Stimulated activated CD4-positive, alpha-beta T cell treated with anti-CD3 and anti-CD28 coated beads, Interleukin-12 subunit alpha, Interleukin-12 subunit beta, amount 100 ng/mL, for 48 hours (primary cell): ENCODE data around the gene C2CD4C.
"Not testable (repeated sequence)": the region's sequence is repeated elsewhere in the genome, so short reads cannot be mapped to it uniquely, and the experiment has no call there.

Experiments used
- DNase-seq, 3 donors: peaks; one replicate each; pipeline ENCODE4 v3.0.0-alpha.2; 2020; ENCODE audit warnings: low read depth in 2 of 3, low spot score in 1 of 3

C2CD4C gene

DNA sequence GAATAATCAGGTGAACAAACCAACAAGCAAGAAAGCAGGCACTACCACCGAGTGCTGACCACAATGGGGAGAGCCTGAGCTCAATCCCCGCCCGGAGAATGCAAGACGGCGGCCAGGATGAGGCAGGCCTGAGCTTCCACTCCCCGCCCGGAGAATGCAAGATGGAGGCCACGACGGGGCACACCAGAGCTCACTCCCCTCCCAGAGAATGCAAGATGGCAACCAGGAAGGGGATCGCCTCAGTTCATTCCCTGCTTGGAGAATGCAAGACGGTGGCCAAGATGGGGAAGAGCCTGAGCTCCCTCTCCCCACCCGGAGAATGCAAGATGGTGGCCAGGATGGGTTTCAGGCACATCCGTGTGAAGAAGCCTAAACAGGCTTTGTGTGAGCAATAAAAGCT lies 39.7 kb downstream of the C2CD4C start:
- DNase-seq, result no peak

DNA sequence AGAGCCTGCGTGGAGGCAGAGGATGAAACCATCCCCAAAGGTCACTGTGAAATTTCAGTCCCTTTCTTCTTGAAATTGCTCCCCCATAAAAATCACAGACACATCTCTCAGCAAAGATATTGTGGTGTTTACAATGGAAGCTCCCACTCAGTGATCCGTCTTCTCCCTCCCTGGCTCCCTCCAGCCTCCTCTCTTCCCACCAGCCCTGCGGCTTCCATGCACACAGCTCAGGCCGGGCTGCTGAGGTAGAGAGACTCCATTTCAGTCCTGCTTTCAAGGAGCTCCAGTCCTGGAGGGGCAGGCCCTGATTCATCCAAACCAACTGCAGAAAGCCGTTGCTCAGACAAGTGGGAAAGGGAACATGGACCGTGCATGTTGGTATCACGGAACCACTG lies 40.3 kb downstream of the C2CD4C start:
- DNase-seq, result no peak

DNA sequence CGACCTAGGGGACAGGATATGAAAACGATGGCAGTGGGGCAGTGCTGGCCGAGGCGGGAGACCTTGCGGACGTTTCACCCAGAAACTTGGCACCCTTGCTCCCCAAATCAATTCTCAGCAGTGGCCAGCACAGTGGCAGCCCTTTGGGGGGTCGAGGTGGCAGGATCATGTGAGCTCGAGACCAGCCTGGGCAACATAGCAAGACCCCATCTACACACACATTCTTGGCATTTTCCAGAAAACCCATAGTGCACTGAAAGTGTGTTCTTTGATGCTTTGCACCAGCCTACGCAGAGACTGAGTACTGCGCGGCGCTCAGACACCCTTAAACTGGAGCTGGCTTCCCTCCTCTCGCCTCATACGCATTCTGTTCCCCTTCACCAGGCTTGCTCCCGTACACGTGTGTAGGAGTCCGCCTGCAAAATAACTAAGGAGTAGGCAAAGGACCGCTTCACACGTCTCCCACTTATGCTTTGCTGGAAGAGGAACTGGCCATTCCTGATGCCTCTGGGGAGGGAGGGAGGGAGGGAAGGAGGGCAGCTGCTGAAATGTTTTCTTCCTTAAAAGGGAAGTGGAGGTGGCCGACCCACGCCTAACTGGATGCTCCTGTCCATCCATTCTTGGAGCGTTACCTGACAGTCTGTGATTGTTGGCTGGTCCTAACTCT lies 40.9 kb downstream of the C2CD4C start:
- no peak for DNase-seq

- no peak for DNase-seq
Measured at GRCh38 chr19:367561-367960, 41.4 kb downstream of the C2CD4C start.

- DNase-seq, result no peak
Measured at GRCh38 chr19:366951-367350, 42.0 kb downstream of the C2CD4C start.

- no peak for DNase-seq
Measured at GRCh38 chr19:366205-366783, 42.7 kb downstream of the C2CD4C start.

DNA sequence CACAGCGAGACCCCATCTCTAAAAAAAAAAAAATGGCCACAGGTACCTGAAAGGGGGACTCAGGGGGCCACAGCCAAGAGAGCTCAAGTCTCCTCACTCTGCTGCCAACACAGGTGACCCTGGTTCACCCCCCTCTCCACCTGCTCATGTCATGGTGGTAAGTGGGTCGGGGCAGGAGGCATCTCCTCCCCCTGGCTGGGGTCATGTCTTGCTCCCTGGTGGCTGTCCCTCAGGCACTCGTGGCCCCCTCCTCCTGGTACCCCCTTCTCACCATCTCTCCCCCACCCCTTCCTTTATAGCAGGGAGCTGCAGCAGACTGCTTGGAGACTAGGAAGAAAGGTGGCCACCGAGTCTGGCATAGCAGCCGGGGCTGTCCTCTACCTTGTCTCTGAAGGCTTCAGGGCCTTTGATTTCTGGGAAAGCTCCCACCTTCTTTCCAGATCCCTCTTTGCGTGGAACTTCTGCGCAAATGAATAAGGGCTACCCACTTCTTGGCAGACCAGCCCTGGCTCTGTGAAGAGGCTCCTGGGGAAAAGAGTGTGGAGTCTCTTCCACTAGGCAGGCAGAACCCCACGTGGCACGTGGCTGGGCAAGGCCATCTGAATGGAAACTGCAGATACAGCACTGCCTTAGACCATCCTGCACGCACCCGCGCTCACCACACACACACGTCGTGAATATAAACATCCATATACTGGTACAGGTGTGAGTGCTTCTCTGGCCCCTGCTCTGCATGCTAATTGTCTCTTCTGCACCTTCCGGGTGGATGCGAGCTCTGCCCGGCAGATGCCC lies 44.3 kb downstream of the C2CD4C start:
- no peak for DNase-seq

- DNase-seq, result no peak
Measured at GRCh38 chr19:362683-363082, 46.3 kb downstream of the C2CD4C start.

GRCh38 chr19:362154-362553 lies 46.8 kb downstream of the C2CD4C start:
- DNase-seq, result no peak

- no peak for DNase-seq
Measured at GRCh38 chr19:359653-359925, 49.4 kb downstream of the C2CD4C start.

GRCh38 chr19:355536-355935 lies 53.4 kb downstream of the C2CD4C start:
- DNase-seq, result not testable (repeated sequence)
